Mammary epithelial cell (primary cell): Measurements from ENCODE around the gene F7.

Experiments used
- EZH2 ChIP-seq: IDR thresholded peaks from 2 replicates; pipeline ENCODE4 v1.6.1; 2012; ENCODE audit warnings: low read length, inconsistent platforms, borderline replicate concordance
- TF ChIP-seq, protein P1 (sequence below), 2 donors: IDR thresholded peaks in 1 of 2; conservative IDR thresholded peaks in 1 of 2; 2 replicates each; pipeline ENCODE4 v1.5.1; 2011 to 2012; ENCODE audit warnings: inconsistent platforms in 2 of 2, low read length in 2 of 2, mild to moderate bottlenecking in 2 of 2, control low read depth in 1 of 2, low read depth in 1 of 2; ENCODE audit not compliant: insufficient read depth in 1 of 2; ENCODE audit errors: extremely low read depth in 1 of 2

DNA sequence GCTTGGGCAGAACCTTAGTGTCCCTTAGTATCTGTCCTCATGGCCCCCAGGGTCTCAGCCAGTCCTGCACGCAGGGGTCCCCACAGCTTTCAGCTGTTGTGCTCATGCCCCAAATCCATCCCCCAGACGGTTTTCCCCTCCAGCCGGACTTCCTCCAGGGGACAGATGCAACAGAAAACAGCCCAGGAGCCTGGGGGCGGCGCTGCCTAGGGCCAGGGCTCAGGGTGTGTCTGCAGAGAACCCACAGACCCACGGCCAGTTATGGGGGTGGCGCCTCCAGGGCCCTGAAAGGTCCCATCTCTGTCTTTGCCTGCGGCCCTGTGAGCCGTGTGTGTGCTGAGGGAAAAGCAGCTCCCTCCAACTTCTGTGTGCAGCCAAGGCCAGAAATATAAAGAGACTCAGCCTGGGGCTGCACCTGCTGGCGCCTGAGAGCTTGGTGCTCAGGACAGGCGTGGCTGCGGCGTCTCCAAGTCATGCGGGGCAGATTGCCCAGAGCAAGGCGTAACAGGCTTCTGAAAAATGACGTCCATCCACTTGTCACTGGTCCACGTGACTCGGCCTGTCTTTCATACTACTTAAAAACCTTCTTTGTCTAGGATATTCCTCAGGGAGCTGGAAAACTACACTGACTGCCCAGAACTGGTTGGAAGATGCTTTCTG lies 22.1 kb upstream of the F7 start:
- TF ChIP-seq, protein P1, sequence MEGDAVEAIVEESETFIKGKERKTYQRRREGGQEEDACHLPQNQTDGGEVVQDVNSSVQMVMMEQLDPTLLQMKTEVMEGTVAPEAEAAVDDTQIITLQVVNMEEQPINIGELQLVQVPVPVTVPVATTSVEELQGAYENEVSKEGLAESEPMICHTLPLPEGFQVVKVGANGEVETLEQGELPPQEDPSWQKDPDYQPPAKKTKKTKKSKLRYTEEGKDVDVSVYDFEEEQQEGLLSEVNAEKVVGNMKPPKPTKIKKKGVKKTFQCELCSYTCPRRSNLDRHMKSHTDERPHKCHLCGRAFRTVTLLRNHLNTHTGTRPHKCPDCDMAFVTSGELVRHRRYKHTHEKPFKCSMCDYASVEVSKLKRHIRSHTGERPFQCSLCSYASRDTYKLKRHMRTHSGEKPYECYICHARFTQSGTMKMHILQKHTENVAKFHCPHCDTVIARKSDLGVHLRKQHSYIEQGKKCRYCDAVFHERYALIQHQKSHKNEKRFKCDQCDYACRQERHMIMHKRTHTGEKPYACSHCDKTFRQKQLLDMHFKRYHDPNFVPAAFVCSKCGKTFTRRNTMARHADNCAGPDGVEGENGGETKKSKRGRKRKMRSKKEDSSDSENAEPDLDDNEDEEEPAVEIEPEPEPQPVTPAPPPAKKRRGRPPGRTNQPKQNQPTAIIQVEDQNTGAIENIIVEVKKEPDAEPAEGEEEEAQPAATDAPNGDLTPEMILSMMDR (conservative IDR thresholded peaks at IDR 0.05 in 1 of 2, IDR thresholded peaks at IDR 0.05 in 1 of 2; ENCODE audit: extremely low read depth in 1 of 2, insufficient read depth in 1 of 2, low read depth in 1 of 2, low read length in 2 of 2): no peak
- no peak for TF ChIP-seq EZH2
